ENCODE data around the gene COQ8A. TPM values are rescaled to one million over a fixed set of nuclear protein-coding genes. Genes with fewer than 3 reads are reported as not detected.

Gene COQ8A
- total and polyA plus RNA-seq, 2 experiments from 2014 or later = 8.3 to 8.7 TPM

DNA sequence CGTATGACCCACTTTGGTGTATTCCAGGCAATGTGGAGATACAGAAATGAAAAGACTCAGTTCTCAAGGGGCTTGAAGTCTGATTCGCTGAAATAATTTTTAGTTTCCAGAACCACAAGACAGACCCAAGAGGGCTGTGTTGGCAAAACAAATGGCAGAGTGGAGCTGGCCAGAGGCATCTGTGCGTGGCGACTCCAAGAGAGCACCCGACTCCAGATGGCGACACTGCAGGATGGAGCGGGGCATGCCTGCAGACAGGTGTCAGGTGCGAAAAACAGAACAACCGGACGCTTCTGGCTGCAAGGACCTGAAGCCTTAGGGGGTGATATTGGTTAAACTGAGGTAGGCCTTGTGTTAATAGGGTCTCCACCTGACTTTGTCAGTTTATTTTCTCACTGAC is 31.7 kb upstream of the COQ8A start:
- no peak overlapping the region for H3K4me3 ChIP-seq
- H4K20me1 ChIP-seq (ENCODE audit: insufficient read depth) = no peaks in the 10 kb centered on the region
- in situ Hi-C loops (cut with MboI) = no loop called here
- H3K36me3 ChIP-seq (ENCODE audit: low read depth) = no peaks in the 10 kb centered on the region
- no peak overlapping the region for H3K9ac ChIP-seq
- TF ChIP-seq EZH2phosphoT487 (IDR thresholded peaks at IDR 0.05; ENCODE audit: insufficient read depth, low read depth) = no peak
- TF ChIP-seq EZH2 (IDR thresholded peaks at IDR 0.05; ENCODE audit: insufficient read depth, poor library complexity, severe bottlenecking) = no peak
- H3F3A ChIP-seq (ENCODE audit: insufficient read depth) = no peaks in the 10 kb centered on the region
- H3K27me3 ChIP-seq (replicated peaks; ENCODE audit: insufficient read depth) = no peaks in the 10 kb centered on the region
- no peak overlapping the region for H3K27ac ChIP-seq
- H3K9me3 ChIP-seq (ENCODE audit: low read depth) = no peaks in the 10 kb centered on the region
- H3K4me1 ChIP-seq (ENCODE audit: insufficient read depth) = no peaks in the 10 kb centered on the region
- no peak overlapping the region for H3K4me2 ChIP-seq (ENCODE audit: unreplicated experiment)
- H2AFZ ChIP-seq = no peak overlapping the region
- H3K9me2 ChIP-seq (ENCODE audit: insufficient read depth) = no peaks in the 10 kb centered on the region
- no peak for DNase-seq
- no peaks in the 10 kb centered on the region for H3K79me2 ChIP-seq (ENCODE audit: insufficient read depth)
- 86 to 89% methylated on average over 10 of the region's 10 CpGs for WGBS, 2 experiments (ENCODE audit: low coverage in 1 of 2, low lambda C conversion rate in 2 of 2, missing lambda C conversion rate in 2 of 2)

DNA sequence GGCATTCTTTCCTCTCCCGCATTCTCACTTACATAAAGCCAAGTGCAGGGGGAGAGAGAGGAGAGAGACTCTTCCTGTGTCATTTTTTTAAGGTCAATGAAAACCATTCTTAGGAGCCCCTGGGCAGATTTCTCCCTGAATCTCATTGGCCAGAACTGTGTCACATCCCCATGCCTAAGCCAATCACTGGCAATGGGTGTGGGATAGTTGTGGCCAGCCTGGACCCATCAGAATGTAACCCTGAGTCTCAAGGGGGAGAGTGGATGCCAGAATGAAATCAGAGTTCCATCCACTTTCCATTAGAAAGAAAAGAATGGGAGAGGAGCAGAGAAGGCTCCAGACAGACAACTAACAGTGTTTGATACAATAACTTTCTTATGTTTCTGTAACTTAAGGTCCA is 31.2 kb upstream of the COQ8A start:
- TF ChIP-seq EZH2 (IDR thresholded peaks at IDR 0.05; ENCODE audit: insufficient read depth, poor library complexity, severe bottlenecking) = no peak
- no peak for TF ChIP-seq EZH2phosphoT487 (IDR thresholded peaks at IDR 0.05; ENCODE audit: insufficient read depth, low read depth)
- no peaks in the 10 kb centered on the region for H3K4me1 ChIP-seq (ENCODE audit: insufficient read depth)
- H3K79me2 ChIP-seq (ENCODE audit: insufficient read depth) = no peaks in the 10 kb centered on the region
- H3K27ac ChIP-seq = no peak overlapping the region
- no peak overlapping the region for H3K9ac ChIP-seq
- in situ Hi-C loops (cut with MboI) = no loop called here
- H3K27me3 ChIP-seq (replicated peaks; ENCODE audit: insufficient read depth) = no peaks in the 10 kb centered on the region
- no peaks in the 10 kb centered on the region for H3K9me2 ChIP-seq (ENCODE audit: insufficient read depth)
- H2AFZ ChIP-seq = no peak overlapping the region
- no peaks in the 10 kb centered on the region for H3K9me3 ChIP-seq (ENCODE audit: low read depth)
- DNase-seq = no peak
- no peak overlapping the region for H3K4me2 ChIP-seq (ENCODE audit: unreplicated experiment)
- no peaks in the 10 kb centered on the region for H3K36me3 ChIP-seq (ENCODE audit: low read depth)
- H3K4me3 ChIP-seq = no peak overlapping the region
- no peaks in the 10 kb centered on the region for H4K20me1 ChIP-seq (ENCODE audit: insufficient read depth)
- no peaks in the 10 kb centered on the region for H3F3A ChIP-seq (ENCODE audit: insufficient read depth)
- WGBS, 2 experiments (ENCODE audit: low coverage in 1 of 2, low lambda C conversion rate in 2 of 2, missing lambda C conversion rate in 2 of 2) = 86 to 87% methylated on average over 1 of the region's 1 CpG

DNA sequence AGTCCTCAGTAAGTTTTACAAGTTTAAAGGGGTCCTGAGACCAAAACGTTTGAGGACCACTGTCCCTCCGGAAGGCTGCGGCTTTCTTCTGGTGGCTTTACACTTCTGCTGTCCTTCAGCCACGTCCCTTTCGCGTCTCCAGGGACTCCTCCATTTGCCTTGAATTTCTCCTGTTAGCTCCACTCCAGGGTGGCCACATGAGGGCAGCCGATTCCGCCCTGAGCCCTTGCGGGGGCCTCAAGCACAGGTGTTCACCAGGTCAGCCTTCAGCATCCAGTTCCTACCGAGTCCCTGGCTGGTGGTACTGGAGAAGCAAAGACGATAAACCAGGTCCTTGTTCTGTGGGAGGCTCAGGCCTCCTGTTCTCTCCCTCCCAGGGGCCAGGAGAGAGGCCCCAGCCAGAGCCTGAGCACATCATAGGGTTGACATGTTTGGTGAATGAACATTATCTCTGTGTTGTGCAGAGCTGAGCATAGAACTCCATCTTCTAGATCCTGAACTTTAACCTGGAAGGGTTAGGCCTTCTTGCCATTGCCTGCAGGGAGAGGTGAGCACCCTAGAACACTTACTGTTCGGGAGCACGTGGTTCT is 27.4 kb upstream of the COQ8A start:
- H3K36me3 ChIP-seq (ENCODE audit: low read depth) = no peaks in the 10 kb centered on the region
- H2AFZ ChIP-seq = no peak overlapping the region
- no peaks in the 10 kb centered on the region for H3K27me3 ChIP-seq (replicated peaks; ENCODE audit: insufficient read depth)
- H3K9ac ChIP-seq = no peak overlapping the region
- H3K79me2 ChIP-seq (ENCODE audit: insufficient read depth) = no peaks in the 10 kb centered on the region
- TF ChIP-seq EZH2 (IDR thresholded peaks at IDR 0.05; ENCODE audit: insufficient read depth, poor library complexity, severe bottlenecking) = no peak
- TF ChIP-seq EZH2phosphoT487 (IDR thresholded peaks at IDR 0.05; ENCODE audit: insufficient read depth, low read depth) = no peak
- H3K9me2 ChIP-seq (ENCODE audit: insufficient read depth) = no peaks in the 10 kb centered on the region
- no peaks in the 10 kb centered on the region for H3K9me3 ChIP-seq (ENCODE audit: low read depth)
- no peak overlapping the region for H3K4me2 ChIP-seq (ENCODE audit: unreplicated experiment)
- peak; percentile 15 for DNase-seq
- H3K4me3 ChIP-seq = no peak overlapping the region
- H3K27ac ChIP-seq = no peak overlapping the region
- no peaks in the 10 kb centered on the region for H3K4me1 ChIP-seq (ENCODE audit: insufficient read depth)
- H3F3A ChIP-seq (ENCODE audit: insufficient read depth) = no peaks in the 10 kb centered on the region
- in situ Hi-C loops (cut with MboI) = no loop called here
- H4K20me1 ChIP-seq (ENCODE audit: insufficient read depth) = no peaks in the 10 kb centered on the region
- WGBS, 2 experiments (ENCODE audit: low coverage in 1 of 2, low lambda C conversion rate in 2 of 2, missing lambda C conversion rate in 2 of 2) = 61 to 68% methylated on average over 13 of the region's 13 CpGs

GRCh38 chr1:226915672-226915995 is 24.5 kb upstream of the COQ8A start:
- Histone ChIP-seq H3K4me1 (ENCODE audit: insufficient read depth) (no peaks in the 10 kb centered on the region), H3K9ac (no peak overlapping the region), H3K36me3 (ENCODE audit: low read depth) (no peaks in the 10 kb centered on the region), H3K79me2 (ENCODE audit: insufficient read depth) (no peaks in the 10 kb centered on the region), H3K27ac (no peak overlapping the region), H4K20me1 (ENCODE audit: insufficient read depth) (no peaks in the 10 kb centered on the region), H3K27me3 (replicated peaks; ENCODE audit: insufficient read depth) (no peaks in the 10 kb centered on the region), H3K9me3 (ENCODE audit: low read depth) (no peaks in the 10 kb centered on the region), H3F3A (ENCODE audit: insufficient read depth) (no peaks in the 10 kb centered on the region), H3K9me2 (ENCODE audit: insufficient read depth) (no peaks in the 10 kb centered on the region), H3K4me3 (no peak overlapping the region), H3K4me2 (ENCODE audit: unreplicated experiment) (no peak overlapping the region), H2AFZ (no peak overlapping the region)
- DNase-seq = no peak
- in situ Hi-C loops (cut with MboI) = no loop called here
- WGBS, 2 experiments (ENCODE audit: low coverage in 1 of 2, low lambda C conversion rate in 2 of 2, missing lambda C conversion rate in 2 of 2) = 27 to 33% methylated on average over 3 of the region's 3 CpGs
- TF ChIP-seq EZH2 (IDR thresholded peaks at IDR 0.05; ENCODE audit: insufficient read depth, poor library complexity, severe bottlenecking) (no peak), EZH2phosphoT487 (IDR thresholded peaks at IDR 0.05; ENCODE audit: insufficient read depth, low read depth) (no peak)

DNA sequence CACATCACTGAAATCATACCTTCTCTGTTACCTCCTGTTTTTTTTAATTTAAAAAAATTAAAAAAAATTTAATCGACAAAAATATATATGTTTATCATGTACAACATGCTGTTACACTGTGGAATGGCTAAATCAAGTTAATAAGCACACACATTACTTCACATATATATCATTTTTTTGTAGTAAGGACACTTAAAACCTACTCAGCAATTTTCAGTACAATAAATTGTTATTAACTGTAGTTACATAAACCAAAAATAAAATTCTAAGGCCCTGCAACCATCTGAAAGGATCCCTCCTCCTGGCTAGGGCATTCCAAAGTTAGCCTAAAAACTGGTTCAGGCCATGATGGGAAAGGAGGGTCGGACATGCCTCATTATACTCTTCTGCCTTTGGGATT is 23.6 kb upstream of the COQ8A start:
- H2AFZ ChIP-seq = no peak overlapping the region
- in situ Hi-C loops (cut with MboI) = no loop called here
- H3K9me3 ChIP-seq (ENCODE audit: low read depth) = no peaks in the 10 kb centered on the region
- H3K9ac ChIP-seq = no peak overlapping the region
- no peak overlapping the region for H3K27ac ChIP-seq
- H3K4me3 ChIP-seq = no peak overlapping the region
- TF ChIP-seq EZH2phosphoT487 (IDR thresholded peaks at IDR 0.05; ENCODE audit: insufficient read depth, low read depth) (no peak), EZH2 (IDR thresholded peaks at IDR 0.05; ENCODE audit: insufficient read depth, poor library complexity, severe bottlenecking) (no peak)
- no peaks in the 10 kb centered on the region for H3K27me3 ChIP-seq (replicated peaks; ENCODE audit: insufficient read depth)
- no peaks in the 10 kb centered on the region for H3K36me3 ChIP-seq (ENCODE audit: low read depth)
- WGBS, 2 experiments (ENCODE audit: low coverage in 1 of 2, low lambda C conversion rate in 2 of 2, missing lambda C conversion rate in 2 of 2) = 55 to 58% methylated on average over 2 of the region's 2 CpGs
- no peaks in the 10 kb centered on the region for H3F3A ChIP-seq (ENCODE audit: insufficient read depth)
- no peaks in the 10 kb centered on the region for H4K20me1 ChIP-seq (ENCODE audit: insufficient read depth)
- no peaks in the 10 kb centered on the region for H3K9me2 ChIP-seq (ENCODE audit: insufficient read depth)
- no peaks in the 10 kb centered on the region for H3K79me2 ChIP-seq (ENCODE audit: insufficient read depth)
- H3K4me2 ChIP-seq (ENCODE audit: unreplicated experiment) = no peak overlapping the region
- DNase-seq = no peak
- no peaks in the 10 kb centered on the region for H3K4me1 ChIP-seq (ENCODE audit: insufficient read depth)
